NCI-H2107 treated with DMSO at 0.1 percent for 48 hours (cell line): ENCODE results near the gene PM20D1.
A peak's percentile ranks its signal among the peaks of the same experiment; 100 is the strongest.
"Not testable (repeated sequence)": the region's sequence is repeated elsewhere in the genome, so short reads cannot be mapped to it uniquely, and the experiment has no call there.

ENCODE experiments used
- DNase-seq: peaks from one replicate; lab custom pipeline; 2025; ENCODE audit not compliant: unreplicated experiment; lab: John Stamatoyannopoulos, UW

Gene PM20D1

DNA sequence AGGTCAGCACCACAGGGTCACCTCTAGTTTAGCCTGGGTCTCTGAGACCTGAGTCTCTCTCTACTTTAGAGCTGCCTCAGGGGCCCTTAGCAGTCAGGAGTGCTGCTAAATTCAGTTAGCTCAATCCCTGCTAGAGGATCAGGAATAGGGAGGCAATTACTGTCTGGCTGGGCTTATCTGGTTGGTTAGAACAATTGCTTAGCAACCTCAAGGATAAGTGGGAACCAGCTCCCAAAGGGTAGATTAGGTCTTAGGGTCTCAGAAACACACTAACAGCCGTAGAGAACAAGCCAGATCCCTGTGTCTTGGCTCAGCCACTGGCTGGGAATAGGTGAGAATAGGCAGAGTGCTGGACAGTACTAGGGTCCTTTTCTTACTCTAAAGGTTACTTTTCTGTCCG, 7.7 kb downstream of the PM20D1 start:
- no peak for DNase-seq

DNA sequence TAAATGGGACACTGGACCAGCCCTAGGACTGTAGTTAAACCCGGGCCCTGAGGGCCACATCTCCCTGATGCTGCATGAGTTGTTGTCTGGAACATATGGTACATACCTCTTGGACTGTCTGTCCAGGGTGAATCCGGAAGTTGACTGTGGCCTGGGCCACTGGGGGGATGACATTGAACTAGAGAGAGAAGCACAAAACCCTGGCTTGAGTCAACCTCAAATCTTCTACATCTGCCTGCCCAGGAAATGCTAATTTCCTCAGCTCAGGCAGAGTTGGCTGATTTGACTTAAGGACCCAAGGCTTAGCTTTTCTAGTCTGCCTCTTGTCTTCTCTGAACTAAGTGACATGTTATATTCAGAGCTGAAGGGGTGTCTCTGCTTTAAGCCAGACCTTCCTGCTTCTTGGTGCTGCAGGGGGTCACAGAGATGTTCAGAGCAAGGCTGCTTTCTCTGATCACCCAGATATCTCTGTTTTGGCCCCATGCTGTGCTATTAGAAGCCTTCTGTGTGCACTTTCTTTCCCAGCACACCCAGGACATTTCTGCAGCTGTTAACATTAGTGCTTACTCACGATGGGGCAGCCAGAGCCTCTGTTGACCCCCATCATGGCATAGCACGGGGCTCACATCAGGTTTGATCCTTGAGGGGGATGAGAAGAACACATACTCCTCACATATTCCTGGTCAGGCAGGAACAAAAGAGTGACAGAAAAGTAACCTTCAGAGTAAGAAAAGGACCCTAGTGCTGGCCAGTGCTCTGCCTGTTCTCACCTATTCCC, 9.6 kb downstream of the PM20D1 start:
- no peak for DNase-seq

DNA sequence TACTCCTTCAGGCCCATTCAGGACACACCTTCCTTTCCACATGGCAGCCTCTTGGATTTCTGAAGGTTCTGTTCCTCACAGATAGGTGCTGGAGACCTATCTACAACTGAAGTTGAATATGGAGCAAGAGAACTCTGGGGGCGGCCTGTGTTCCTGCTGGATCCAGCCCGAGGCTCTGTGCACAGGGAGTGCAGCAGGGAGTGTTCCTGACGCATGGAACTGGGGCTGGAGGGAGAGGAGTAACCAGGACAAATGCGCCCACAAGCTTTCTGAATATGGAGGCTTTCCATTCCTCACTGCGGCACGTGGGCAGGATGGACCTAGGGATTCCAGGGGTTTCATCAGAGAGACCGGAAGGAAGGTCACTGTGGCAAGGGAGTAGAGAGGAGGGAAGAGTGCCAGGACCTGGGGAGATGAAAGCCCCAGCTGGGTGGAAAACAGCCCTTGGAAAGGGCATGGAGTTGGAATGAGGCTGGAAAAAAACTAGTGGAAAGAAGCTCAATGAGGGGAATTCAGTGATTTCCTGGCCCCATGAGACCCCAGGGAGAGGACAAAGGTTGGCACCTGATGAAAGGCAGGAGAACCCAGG, 12.5 kb downstream of the PM20D1 start:
- no peak for DNase-seq

DNA sequence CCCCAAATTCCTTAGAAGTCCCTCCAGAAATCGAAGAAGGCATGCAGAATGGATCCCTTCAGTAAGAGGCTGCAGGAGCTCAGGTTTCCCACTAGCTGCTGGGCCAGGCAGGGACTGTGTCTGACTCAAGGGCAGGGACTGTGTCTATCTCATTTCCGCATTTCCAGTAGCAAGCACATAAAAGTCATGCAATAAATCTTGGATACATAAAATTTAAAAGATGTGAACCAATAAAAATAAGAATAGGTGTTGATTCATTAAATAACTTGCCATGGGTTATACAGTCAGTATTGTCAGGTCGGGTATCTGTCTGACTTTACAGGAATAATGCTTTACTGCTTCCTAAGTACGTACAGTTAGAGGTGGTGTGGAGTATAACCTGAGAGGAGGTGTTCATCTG, 15.2 kb downstream of the PM20D1 start:
- no peak for DNase-seq

DNA sequence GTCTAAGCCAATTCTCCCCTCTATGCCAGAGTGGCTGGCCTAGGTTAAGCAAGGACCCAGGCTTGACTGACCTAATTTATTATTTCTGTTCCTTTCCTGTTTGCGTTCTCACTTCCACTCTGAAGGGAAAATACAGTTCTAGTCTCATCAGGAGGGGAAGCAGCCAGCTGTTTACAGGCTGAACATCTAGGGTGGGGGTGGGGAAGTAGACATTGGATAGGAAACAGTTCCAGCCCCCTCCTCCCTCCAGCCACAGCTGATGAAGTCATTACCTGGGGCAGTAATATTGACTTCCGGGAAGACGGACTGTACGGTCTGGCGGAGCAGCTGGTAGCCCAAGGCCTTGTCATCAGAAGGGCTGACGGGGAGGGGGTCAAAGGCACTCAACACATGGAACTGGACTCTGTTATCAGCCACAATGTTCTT, 17.6 kb downstream of the PM20D1 start:
- DNase-seq: no peak

DNA sequence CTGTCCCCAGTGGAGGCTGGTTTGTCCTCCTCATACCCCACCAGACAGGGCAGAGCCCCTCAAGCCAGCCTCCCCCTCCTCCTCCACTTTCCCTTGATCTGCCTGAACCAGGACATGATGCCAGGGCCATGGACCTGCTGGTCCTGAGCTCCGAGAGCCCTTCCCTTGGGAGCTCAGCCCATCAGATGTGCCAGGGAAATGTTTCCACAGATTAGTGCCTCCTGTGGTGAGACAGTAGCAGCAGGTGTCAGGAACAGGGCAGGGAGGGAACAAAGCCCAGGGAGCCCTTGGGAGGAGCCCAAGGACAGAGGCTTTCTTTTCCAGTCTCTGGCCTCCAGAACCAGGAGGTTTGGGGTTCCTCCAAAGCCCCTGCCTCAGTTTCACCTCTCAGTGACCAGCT, 22.3 kb downstream of the PM20D1 start:
- DNase-seq: peak; percentile 77

DNA sequence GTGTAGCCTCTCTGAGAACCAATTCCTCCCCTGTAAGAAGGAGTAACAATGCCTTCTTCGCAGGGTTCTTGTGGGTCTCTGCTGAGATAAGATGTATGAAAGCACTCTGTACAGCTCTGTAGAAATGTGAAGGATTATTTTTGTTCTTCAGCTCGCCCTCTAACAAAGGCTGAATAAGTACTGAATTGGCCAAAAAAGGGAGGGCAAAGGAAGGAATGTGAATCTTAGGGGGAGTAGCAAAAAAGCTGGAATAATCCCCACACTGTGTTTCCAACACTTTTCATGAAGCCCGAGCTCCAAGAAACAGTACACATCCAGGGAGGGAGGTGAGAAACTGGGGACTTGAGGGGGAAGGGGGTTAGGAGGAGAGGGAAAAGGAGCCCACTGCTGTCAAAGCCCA, 22.9 kb downstream of the PM20D1 start:
- no peak for DNase-seq

DNA sequence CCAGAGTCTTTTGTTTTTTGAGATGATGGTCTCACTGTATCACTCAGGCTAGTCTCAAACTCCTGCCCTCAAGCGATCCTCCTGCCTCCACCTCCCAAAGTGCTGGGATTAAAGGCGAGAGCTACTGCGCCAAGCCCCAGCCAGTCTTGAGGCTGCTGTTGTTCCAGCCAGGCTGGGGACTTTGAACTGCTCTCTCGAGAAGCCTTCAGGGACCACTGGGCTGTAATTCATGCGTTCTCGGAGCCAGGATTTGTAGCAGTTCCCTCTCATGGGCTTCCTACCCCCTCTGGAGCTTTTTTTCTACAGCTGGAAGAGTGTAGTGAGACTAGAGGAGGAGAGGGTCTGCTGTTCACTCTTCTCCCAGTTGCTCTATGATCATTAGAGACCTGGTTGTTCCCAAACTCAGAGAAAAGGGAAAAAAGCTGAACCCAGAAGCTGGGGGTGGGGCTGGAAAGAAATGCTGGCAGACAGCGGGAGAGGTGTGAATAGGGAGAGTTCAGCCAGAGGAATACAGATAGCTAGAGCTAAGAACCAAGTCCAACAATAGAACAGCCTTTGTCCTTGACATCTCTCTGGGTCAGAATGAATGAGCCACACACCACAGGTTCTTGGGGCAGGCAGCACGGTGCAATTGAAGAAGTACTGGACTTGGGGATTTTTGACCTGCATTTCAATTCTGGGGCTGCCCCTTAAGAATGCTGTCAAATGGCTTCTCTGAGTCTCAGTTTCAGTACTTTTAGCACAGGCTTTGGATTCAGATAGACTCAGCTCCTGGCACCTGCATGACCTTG, 23.7 kb downstream of the PM20D1 start:
- no peak for DNase-seq

DNA sequence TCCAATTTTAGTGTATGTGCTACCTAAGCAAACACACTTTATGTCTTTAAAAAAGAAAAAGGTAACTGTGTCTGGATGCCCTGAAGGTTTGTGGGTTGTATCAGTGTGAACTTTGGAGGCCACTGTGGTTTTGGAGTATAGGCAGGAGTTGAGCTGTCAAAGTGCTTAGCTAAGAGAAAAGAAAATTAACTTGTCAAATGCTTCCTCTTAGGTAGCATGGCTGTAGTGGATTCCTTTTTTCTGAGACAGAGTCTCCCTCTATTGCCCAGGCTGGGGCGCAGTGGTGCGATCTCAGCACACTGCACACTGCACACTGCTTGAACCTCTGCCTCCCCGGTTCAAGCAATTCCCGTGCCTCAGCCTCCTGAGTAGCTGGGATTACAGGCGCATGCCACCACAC, 25.8 kb downstream of the PM20D1 start:
- DNase-seq: no peak

DNA sequence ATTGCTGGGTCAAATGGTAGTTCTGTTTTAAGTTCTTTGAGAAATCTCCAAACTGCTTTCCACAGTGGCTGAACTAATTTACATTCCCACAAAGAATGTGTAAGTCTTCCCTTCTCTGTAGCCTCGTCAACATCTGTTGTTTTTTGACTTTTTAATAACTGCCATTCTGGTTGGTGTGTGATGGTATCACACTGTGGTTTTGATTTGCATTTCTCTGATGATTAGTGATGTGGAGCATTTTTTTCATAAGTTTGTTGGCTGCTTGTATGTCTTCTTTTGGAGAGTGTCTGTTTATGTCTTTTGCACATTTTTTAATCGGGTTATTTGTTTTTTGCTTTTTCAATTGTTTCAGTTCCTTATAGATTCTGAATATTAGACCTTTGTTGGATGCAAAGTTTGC, 26.7 kb downstream of the PM20D1 start:
- not testable (repeated sequence) for DNase-seq

DNA sequence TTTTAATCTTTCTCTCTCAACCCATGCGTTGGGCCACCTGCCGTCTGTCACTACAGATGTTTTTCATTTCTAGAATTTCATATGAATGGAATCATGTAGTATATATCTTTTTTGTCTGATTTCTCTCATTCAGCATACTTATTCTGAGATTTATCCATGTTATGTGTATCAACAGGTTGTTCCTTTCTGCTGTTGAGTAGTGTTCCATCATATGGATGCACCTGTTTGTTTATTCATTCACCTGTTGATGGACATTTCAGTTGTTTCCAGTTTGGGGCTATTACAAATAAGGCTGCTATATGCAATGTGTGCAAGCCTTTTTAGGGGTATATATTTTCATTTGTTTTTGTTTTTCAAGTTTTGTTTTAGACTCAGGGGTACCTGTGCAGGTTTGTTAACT, 27.5 kb downstream of the PM20D1 start:
- DNase-seq: no peak

DNA sequence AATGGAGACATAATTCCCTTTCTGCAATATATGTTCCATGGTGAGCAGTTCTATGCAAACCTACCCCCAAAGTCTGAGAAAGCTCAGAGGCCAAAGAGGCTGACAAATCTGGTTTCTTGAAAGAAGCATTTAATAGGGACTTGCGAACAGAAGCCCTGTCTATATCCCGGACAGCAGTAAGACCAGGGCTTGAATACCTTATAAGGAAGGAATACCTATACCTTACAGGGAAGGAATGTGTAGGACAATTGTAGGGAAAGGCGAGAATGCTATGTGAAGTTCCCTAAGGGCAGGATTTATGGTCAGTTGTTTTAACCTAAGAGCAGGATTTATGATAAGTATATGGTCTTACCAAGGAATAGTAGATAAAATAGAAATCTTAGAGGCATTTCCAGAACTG, 31.9 kb downstream of the PM20D1 start:
- DNase-seq: no peak

DNA sequence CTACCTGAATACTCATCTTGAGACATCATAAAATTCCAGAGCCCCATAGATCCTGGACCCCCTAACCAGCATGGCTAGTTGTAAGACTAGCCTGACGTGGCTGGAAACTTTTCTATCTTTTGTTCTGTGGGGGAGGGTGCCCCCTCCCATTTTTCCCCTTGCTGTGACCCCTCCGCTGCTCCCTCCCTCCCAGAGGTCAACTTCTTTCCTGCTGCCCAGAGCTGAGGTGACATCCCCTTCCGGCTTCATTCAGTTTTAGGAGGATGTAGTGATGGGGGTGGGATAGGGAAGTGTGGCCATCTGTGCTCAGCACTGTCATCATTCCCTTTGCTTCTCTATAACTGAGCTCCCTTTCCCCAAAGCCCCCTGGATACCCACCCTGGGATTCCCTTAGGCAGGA, 32.6 kb downstream of the PM20D1 start:
- no peak for DNase-seq

DNA sequence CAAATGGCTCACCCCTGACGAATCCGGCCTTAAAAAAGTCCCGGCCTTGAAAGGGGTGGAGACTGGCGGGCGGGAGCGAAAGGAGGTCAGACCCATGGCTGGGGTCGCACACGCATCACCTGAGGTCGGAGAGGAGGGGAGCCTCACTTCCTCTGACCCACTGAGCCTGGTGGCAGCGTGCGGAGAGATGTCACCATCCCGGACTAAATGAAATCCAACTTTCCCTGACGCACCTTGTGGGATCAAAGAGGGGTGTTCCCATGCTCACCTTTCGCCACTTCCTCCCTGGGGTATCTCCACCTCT, 36.2 kb downstream of the PM20D1 start:
- peak; percentile 17 for DNase-seq

DNA sequence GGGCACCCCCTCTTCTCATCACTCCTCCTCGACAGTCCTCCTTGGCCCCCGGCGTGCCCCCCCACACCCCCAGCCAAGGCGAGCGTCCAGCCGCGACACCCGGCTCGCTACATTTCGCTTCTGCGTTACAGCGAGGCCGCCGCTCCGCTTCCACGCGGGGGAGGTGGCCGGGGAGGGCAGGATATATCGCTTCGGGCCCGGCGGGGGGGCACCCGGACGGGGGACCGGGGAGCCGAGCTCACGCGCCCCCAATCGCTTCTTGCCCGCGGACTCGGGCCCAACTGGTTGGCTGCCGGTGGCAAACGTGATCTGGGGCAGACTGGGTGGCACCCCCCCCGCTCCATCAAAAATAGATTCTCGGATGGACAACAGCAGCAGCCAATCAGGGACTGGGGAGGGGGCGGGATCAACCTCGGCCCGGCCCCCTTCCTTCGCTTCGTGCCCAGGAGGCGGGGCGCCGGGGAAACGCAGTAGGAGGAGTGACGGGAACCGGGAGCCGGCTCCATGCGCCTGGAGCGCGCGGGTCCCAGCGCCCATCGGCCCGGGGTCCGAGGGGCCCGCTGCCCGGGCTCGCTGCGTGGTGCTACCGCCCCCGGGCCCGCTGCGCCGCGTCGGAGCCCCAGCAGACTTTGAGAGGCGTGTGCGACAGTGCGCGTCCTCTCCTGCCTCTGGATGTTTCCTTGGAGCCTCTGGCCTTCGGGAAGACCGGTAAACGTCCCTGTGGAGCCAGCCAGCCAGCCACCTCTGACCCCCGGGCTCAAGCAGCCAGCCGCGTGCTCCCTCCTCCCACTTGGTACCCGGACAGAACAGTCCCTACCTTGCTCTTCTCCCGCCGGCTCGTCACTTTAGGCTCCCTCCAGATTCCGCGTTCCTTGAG, 36.8 kb downstream of the PM20D1 start, which contains the start of gene SLC41A1:
SLC41A1 (minus strand) TSS at position 321 of the 877 bp plus-strand sequence. CDS start 2,757 bp downstream, outside the sequence.
- peak; percentile 83 for DNase-seq

DNA sequence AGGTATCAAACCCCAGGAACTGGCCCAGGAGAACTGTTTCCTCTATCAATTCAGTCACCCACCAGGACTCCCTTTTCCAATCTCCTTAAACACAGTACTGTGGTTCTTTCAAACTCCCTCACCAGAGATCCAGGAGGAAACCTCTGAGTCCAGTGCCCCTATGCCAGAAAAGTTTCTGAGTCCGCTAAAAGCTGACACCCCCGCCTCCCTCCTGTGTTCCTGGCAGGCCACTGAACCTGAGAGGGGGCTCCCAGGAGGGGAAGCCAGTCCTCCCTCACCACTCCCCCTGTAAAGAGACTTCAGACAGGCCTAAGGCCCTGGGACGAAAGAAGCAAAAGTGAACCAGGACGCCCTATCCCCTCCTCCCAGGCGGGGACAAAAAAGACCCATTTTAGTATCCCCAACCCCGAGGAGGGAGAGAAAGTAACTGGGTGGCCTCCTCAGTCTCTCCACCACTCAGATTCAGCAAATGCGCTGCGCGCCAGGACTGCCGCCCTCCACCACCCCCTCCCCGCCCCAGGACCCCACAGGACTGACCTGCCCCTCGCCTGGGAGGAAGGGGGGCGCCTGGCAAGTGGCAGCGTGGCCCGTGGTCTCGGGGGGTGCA, 37.6 kb downstream of the PM20D1 start:
- no peak for DNase-seq

DNA sequence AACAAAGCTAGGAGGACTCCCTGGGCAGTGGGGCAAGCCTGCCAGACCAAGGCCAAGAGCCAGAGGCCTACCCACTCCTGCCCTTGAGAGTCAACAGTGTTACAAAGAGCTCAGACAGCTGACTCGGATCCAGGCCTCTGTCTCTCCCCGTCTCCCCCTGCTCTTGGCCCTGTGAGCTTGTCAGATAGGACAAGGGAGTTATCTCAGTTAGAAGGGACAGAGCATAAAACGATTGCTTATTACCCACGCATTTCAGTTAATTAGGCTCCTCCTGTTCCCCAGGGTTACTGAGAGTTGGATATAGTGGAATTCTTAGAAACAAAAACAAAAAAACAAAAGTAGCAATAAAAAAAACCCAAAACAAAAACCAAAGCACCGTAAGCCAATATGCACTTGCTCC, 38.3 kb downstream of the PM20D1 start:
- no peak for DNase-seq

DNA sequence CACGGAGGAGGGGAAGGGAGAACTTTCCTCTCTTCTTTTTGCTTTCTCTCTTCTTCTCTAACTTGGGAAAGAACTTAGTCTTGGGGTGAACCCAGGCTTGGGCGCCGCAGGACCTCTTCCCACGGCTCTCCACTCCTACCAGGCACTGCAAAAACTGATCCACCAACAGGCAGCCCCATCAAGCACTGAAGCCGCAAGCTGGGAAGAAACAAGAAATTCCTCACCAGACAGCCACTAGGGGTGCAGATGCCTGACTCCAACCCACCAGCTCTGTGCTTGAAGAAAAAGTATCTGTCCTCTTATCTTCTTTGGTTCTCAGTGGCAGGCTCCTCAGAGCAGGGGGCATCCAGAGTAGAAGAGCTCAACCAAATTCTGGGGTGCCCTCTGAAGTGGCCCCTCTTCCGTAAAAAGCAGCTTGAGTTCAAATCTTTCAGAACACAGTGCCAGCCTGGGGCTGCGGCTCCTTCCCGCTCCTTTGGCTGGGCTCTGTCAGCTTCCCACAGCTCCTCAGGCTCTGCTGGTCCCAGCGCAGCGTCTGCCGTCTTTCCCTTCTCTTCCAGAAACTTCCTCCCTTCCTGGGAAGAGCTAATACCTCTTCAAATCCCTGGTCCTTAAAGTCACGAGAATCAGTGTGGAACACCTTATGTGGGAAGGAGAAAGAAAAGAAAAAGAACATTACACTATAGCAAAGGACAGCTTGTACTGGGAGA, 39.3 kb downstream of the PM20D1 start:
- DNase-seq: no peak

DNA sequence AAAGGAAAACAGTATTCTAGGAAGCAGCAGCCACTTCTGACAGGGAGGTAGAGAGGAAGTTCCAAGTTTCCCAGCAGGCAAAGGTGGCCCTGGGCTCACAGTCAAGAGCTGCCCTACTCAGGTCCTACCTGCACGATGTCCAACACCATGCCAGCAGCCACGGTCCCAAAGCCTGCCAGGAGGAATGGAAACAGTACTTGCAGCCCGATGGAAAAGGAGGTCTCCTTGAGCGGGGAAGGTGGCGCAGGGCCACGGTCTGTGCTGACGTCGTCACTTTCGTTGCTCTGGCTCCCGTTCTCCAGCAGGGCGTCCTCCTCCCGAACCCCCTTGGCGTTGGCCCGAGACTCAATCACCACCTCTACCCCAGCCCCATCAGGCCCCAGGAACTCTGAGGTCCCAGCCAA, 40.0 kb downstream of the PM20D1 start:
- DNase-seq: no peak

DNA sequence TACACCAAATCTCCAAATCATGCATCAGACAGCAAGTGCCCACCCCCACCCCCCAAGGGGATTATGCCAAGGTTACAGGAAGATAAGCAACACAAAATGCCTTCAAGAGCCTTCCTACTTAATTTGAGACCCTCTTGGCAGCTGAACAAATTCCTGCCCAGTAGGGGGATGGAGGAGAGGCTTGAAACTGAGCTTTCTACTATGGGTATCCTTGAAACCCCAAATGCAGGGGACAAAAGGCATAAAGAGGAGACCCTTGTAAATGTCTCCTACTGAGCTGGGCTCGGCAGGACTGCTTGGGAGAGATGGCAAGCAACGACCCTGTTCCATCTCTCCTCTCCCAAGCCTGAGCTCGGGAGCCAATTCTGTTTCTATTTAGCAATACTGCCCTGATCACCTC, 40.5 kb downstream of the PM20D1 start:
- DNase-seq: no peak
